PC-9 (cell line): ENCODE data around the gene LRRC27.

Source experiments
- EZH2 ChIP-seq: fragments of 200-600 bp; sonication (generic); IDR thresholded peaks from 2 replicates; pipeline ENCODE4 v1.8.0; 2017; ENCODE audit warnings: antibody characterized with exemption, low read depth
- TF ChIP-seq, protein P1 (sequence below): fragments of 200-600 bp; sonication (generic); conservative IDR thresholded peaks from 2 replicates; pipeline ENCODE4 v1.6.1; 2017; ENCODE audit warnings: mixed run types, antibody characterized with exemption, mild to moderate bottlenecking, moderate library complexity

DNA sequence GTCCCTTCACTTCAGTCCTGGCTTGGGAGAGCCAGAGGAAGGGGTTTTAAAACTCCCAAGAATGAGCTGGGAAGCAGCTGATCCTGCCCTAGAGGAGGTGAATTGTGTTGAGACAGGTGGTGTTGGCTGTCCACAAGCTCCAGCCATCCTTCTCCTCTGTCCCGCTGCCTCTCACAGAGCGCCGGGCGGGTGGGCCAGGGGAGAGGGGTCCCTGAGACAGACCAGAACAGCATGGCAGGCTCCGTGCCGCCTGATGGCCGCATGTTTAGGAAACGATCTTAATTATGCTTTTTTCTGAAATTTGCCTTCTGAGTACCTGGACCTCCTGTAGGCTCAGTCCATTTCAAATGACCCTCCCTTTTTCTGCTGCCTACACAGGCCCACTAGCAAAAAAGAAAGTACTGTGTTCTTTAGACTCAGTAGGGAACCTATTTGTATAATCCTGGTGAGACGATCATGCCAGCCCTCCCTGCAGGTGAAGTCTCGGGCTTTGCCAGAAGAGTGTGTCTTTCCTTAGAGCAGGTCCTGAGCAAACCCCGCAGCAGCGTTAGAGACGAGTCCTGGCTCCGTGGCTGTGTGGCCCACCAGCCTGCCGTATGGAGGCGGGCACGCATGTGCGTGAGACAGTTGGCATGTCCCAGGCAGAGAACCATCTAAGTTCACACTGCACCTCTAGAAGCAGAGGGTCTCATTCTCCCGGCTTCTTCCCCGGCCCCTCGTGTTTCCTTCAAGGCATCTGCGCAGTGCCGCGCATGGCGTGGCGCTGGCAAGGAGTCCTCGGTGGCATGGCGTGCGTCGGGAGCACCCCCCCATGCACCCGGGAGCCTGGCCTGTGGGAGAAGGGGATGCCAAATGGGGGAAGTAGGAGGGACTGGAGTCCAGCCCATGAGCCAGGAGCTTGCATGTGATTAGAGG is 38.7 kb downstream of the LRRC27 start:
- TF ChIP-seq, protein P1, sequence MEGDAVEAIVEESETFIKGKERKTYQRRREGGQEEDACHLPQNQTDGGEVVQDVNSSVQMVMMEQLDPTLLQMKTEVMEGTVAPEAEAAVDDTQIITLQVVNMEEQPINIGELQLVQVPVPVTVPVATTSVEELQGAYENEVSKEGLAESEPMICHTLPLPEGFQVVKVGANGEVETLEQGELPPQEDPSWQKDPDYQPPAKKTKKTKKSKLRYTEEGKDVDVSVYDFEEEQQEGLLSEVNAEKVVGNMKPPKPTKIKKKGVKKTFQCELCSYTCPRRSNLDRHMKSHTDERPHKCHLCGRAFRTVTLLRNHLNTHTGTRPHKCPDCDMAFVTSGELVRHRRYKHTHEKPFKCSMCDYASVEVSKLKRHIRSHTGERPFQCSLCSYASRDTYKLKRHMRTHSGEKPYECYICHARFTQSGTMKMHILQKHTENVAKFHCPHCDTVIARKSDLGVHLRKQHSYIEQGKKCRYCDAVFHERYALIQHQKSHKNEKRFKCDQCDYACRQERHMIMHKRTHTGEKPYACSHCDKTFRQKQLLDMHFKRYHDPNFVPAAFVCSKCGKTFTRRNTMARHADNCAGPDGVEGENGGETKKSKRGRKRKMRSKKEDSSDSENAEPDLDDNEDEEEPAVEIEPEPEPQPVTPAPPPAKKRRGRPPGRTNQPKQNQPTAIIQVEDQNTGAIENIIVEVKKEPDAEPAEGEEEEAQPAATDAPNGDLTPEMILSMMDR: no peak
- no peak for TF ChIP-seq EZH2
